HepG2 (cell line): Measurements from ENCODE around the gene SMYD1. TPM values are rescaled to one million over a fixed set of nuclear protein-coding genes. Genes with fewer than 3 reads are reported as not detected.

Experiments
- DMTF1 ChIP-seq: sonication (generic); formaldehyde crosslinking; IDR thresholded peaks from 2 replicates; pipeline ENCODE4 v1.4.0; 2020; ENCODE audit warnings: mild to moderate bottlenecking, missing genetic modification reagents
- E2F2 ChIP-seq: sonication (generic); formaldehyde crosslinking; IDR thresholded peaks from 2 replicates; pipeline ENCODE4 v1.4.0; 2020; ENCODE audit warnings: missing genetic modification reagents, borderline replicate concordance
- GLI4 ChIP-seq: sonication (generic); formaldehyde crosslinking; IDR thresholded peaks from 2 replicates; pipeline ENCODE4 v1.5.1; 2020; ENCODE audit warnings: missing genetic modification reagents, mild to moderate bottlenecking, moderate library complexity, borderline replicate concordance
- HES4 ChIP-seq: sonication (generic); formaldehyde crosslinking; IDR thresholded peaks from 2 replicates; pipeline ENCODE4 v1.9.0; 2021; ENCODE audit warnings: mild to moderate bottlenecking, missing genetic modification reagents, borderline replicate concordance
- HNF1A ChIP-seq, 2 experiments: sonication (generic) in 1 of 2; formaldehyde crosslinking in 1 of 2; IDR thresholded peaks; 2 replicates each; pipeline versions ENCODE4 v1.4.0 to v1.6.1; 2016 to 2020; ENCODE audit warnings: borderline replicate concordance in 1 of 2, low read depth in 1 of 2, mild to moderate bottlenecking in 1 of 2, missing genetic modification reagents in 1 of 2
- IRF9 ChIP-seq: sonication (generic); formaldehyde crosslinking; IDR thresholded peaks from 2 replicates; pipeline ENCODE4 v1.8.0; 2022; ENCODE audit warnings: missing genetic modification reagents, mild to moderate bottlenecking, borderline replicate concordance
- NKX3-1 ChIP-seq: sonication (generic); formaldehyde crosslinking; IDR thresholded peaks from 2 replicates; pipeline ENCODE4 v1.5.0; 2020; ENCODE audit warnings: missing genetic modification reagents
- PAWR ChIP-seq: sonication (generic); formaldehyde crosslinking; IDR thresholded peaks from 2 replicates; pipeline ENCODE4 v1.4.0; 2020; ENCODE audit warnings: missing genetic modification reagents, mild to moderate bottlenecking, borderline replicate concordance
- PREB ChIP-seq: sonication (generic); formaldehyde crosslinking; IDR thresholded peaks from 2 replicates; pipeline ENCODE4 v1.4.0; 2020; ENCODE audit warnings: missing genetic modification reagents
- RAD21 ChIP-seq: fragments of 450-650 bp; formaldehyde crosslinking; IDR thresholded peaks from 2 replicates; pipeline ENCODE4 v1.5.0; 2020; ENCODE audit warnings: mild to moderate bottlenecking
- THAP11 ChIP-seq: IDR thresholded peaks from 2 replicates; pipeline ENCODE4 v1.6.1; 2016; ENCODE audit warnings: missing biosample characterization, missing genetic modification reagents
- ZBTB2 ChIP-seq: sonication (generic); formaldehyde crosslinking; IDR thresholded peaks from 2 replicates; pipeline ENCODE4 v1.8.0; 2022; ENCODE audit warnings: low read depth, missing genetic modification reagents
- ZNF101 ChIP-seq: sonication (generic); formaldehyde crosslinking; IDR thresholded peaks from 2 replicates; pipeline ENCODE4 v1.4.0; 2020; ENCODE audit warnings: mild to moderate bottlenecking, low read depth, missing genetic modification reagents, borderline replicate concordance
- ZNF790 ChIP-seq: sonication (generic); formaldehyde crosslinking; IDR thresholded peaks from 2 replicates; pipeline ENCODE4 v1.8.0; 2022; ENCODE audit warnings: missing genetic modification reagents, mild to moderate bottlenecking, borderline replicate concordance
- ZSCAN29 ChIP-seq: sonication (generic); formaldehyde crosslinking; conservative IDR thresholded peaks from 2 replicates; pipeline ENCODE4 v1.4.0; 2020; ENCODE audit warnings: mild to moderate bottlenecking, missing genetic modification reagents
- polyA plus RNA-seq, 8 experiments: library from polyadenylated mRNA; depleted of rRNA in 3 of 8; stranded (reverse) in 7 of 8; unstranded in 1 of 8; fragments of >200 nt; fragmentation: Illumina TruSeq in 4 of 8; extraction: Trizol in 4 of 8; gene quantifications; 2 replicates each; pipeline versions ENCODE4 v1.2.1 to v1.2.3, GENCODE V29; 2011 to 2016; ENCODE audit warnings: low read depth in 4 of 8, missing spikeins in 1 of 8, mixed read lengths in 1 of 8; ENCODE audit not compliant: insufficient read depth in 1 of 8
- total RNA-seq, 5 experiments: library from RNA; depleted of rRNA; stranded (reverse); fragments of >200 nt; fragmentation: Illumina TruSeq; extraction: Trizol; gene quantifications; 2 replicates each; pipeline ENCODE4 v1.2.3, GENCODE V29; 2016; ENCODE audit warnings: low read depth in 1 of 5

The SMYD1 gene
- total and polyA plus RNA-seq, 2 of the 13 experiments (the other 11 are each of a cell fraction or from before 2014, with no cell fraction given): not detected

- TF ChIP-seq IRF9 (CRISPR knock-in tag): no peak
- TF ChIP-seq ZNF790 (CRISPR knock-in tag): no peak
- no peak for TF ChIP-seq ZBTB2
- TF ChIP-seq NKX3-1 (CRISPR knock-in tag): peak; percentile 83
- TF ChIP-seq ZNF101 (CRISPR knock-in tag): no peak
- TF ChIP-seq DMTF1 (CRISPR knock-in tag): no peak
- TF ChIP-seq E2F2: no peak
- peak; percentile 15; the same call in 1 of the 2 replicates for TF ChIP-seq HNF1A (IDR thresholded peaks at IDR 0.05; ENCODE audit: low read depth)
- no peak for TF ChIP-seq HNF1A (CRISPR knock-in tag; IDR thresholded peaks at IDR 0.05; ENCODE audit: borderline replicate concordance)
- TF ChIP-seq ZSCAN29 (CRISPR knock-in tag): no peak
- peak; percentile 37; the same call in 1 of the 2 replicates for TF ChIP-seq THAP11
- TF ChIP-seq HES4 (CRISPR knock-in tag): no peak
- 0 out of 2 replicates have a peak, but pooled peaks have one; percentile 20 for TF ChIP-seq GLI4 (CRISPR knock-in tag)
- TF ChIP-seq PREB (CRISPR knock-in tag): no peak
- no peak for TF ChIP-seq PAWR (CRISPR knock-in tag)
- TF ChIP-seq RAD21 (CRISPR knock-in tag): peak; percentile 88
These were observed 7.4 kb upstream of the SMYD1 start (continued) for GRCh38 chr2:88059979-88060906.
